SK-N-MC (cell line): ENCODE measurements around the gene AOPEP.
"Not testable (repeated sequence)": the region's sequence is repeated elsewhere in the genome, so short reads cannot be mapped to it uniquely, and the experiment has no call there.

Experiments
- EZH2 ChIP-seq: fragments of 200-600 bp; sonication (generic); IDR thresholded peaks from one replicate; pipeline ENCODE4 v1.6.1; 2017; ENCODE audit warnings: antibody characterized with exemption
- POLR2AphosphoS5 ChIP-seq: IDR thresholded peaks from 2 replicates; pipeline ENCODE4 v1.6.1; 2012; ENCODE audit warnings: mild to moderate bottlenecking, low read depth, low read length, borderline replicate concordance

DNA sequence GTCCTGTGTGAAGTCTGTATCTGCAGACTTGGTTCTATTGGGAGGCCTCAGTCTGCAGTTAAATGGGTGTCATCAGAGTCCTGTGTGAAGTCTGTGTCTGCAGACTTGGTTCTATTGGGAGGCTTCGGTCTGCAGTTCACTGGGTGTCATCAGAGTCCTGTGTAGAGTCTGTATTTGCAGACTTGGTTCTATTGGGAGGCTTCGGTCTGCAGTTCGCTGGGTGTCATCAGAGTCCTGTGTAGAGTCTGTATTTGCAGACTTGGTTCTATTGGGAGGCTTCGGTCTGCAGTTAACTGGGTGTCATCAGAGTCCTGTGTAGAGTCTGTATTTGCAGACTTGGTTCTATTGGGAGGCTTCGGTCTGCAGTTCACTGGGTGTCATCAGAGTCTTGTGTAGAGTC is 239.1 kb downstream of the AOPEP start:
- TF ChIP-seq EZH2, POLR2AphosphoS5: not testable (repeated sequence)
